Measurements from ENCODE around the gene RAB11FIP5.
A peak's percentile ranks its signal among the peaks of the same experiment; 100 is the strongest.
"Not testable (repeated sequence)": the region's sequence is repeated elsewhere in the genome, so short reads cannot be mapped to it uniquely, and the experiment has no call there.

Gene RAB11FIP5

DNA sequence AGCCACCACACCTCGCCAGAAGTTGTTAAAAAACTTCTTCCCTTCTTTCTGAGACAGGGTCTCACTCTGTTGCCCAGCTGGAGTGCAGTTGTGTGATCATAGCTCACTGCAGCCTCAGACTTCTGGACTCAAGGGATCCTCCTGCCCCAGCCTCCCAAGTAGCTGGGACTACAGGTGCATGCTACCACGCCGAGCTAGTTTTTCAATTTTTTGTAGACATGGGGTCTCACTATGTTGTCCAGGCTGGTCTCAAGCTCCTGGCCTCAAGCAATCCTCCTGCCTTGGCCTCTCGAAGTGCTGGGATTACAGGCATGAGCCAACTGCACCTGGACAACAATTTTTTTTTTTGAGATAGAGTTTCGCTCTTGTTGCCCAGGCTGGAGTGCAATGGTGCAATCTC is 47.7 kb downstream of the RAB11FIP5 start:
- DNase-seq = not testable (repeated sequence)

- no peak for DNase-seq
Measured at GRCh38 chr2:73063909-73064875, 48.6 kb downstream of the RAB11FIP5 start.

GRCh38 chr2:73063472-73063871 is 49.3 kb downstream of the RAB11FIP5 start:
- no peak for DNase-seq

DNA sequence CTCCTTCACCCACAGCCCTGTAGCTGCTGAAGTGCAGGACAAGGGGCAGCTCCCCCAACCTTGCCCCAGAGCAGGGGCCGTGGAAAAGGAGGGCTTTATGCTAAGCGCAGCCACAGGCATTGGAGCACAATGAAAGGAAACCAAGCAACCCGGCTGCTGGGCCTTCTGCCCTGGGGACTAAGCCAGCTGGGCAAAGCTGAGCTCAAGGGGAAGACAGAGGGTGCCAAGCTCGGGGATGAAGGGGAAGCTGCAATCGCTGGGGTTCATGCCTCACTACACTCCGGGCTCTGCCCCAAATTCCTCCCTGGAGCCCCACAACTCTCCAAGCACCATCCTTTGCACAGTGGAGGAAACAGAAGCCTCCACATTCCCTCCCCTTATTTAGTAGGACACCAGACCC is 53.6 kb downstream of the RAB11FIP5 start:
- no peak for DNase-seq

DNA sequence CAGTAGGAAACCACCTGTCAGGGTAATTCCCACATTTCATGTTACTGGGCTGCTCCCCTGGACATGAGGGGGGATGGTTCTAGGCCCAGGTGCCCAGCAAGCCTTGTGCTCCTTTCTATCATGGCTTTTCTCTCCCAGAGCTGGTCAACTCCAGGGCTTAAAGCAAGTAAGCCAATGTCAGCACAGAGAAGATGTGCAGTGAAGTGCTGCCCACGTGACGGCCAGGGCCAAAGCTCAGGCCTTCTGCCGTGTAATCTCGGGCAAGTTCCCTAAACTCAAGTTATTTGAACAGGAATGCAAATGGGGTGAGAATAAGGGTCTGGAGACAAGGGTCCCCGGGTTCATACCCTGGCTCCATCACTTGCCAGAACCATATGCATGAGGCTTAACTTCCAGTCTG is 57.8 kb downstream of the RAB11FIP5 start:
- no peak for DNase-seq

DNA sequence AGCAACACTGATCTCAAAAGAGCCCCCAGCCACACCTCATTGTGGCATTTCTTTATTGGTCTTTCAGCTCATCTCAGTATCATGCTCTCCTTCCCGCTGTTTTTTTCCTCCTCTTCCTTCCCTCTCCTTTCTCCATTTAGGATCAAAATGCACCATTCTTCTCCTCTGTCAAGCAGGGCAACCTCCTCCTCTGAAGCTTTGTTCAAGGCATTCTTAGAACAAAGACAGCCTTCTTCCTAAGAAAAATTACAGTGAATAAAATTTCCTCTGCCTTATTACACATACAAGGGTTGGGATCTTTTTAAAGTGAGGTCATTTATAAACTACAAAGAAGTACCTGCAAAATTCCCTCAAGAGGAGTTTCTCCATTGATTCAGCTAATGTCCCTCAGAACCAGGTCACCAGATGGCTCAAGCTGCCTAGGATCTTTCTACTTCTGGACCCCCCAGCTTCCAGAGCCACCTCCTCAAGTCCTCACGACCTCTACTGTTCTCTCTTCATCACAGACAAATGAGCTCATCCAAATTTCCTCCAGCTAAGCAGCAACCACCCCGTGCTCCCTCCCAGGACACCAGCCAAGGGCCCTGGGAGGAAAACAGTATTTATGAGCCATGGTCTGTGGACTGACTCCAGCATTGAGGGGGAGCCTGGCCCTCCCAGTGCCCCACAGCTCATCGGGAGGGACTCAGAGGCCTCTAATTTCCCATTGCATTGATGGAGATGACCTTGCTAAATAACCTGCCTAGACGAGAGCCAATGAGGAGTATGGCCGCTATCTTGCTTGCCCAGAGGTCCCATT is 59.2 kb downstream of the RAB11FIP5 start:
- DNase-seq = no peak

GRCh38 chr2:73050121-73050545 is 62.6 kb downstream of the RAB11FIP5 start:
- no peak for DNase-seq

DNA sequence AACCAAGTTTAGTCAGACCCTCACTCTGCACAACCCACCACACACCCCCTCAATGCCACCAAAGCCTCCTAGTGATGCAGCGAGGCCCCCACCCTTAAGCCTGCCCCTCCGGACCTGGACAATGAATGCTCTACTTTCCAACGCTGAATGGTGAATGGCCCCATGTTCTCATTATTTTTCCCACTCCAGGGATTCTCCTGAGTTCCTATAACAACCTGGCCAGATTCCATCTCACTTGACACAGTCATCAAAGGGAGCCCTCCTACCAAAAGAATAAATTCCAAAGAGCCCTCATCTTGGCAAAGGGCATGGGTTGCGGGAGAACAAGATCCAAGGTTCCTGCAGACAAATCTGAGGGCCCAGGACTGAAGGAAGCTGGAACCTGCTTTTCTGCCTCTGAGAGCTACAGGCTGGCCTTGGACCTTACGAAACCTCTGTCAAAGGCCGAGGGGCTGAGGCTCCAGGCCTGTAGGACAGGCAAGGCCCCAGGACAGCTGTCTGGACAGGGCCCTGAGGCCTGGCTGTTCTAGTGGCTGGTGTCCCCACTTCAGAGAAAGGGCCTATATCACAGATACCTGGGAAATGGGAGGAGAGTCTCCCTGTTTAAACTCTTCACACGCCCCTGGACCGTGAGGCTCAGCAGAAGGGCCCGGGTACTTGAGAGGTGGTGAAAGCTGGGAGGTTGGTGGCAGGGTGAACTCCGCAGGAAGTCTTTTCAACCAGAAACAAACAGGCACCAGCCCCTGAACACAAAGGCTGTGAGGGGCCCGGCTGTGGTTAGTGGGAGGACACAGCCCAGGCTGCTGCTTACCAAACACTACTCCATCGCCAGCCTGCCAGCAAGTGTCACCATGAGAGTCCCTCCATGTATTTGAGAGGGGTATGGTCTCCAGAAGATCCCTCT is 68.6 kb downstream of the RAB11FIP5 start:
- no peak for DNase-seq

GRCh38 chr2:73043276-73043675 is 69.5 kb downstream of the RAB11FIP5 start:
- no peak for DNase-seq

GRCh38 chr2:73037947-73038585 is 74.7 kb downstream of the RAB11FIP5 start:
- peak; percentile 9 for DNase-seq

- no peak for DNase-seq
Measured at GRCh38 chr2:73036766-73037165, 76.0 kb downstream of the RAB11FIP5 start.

DNA sequence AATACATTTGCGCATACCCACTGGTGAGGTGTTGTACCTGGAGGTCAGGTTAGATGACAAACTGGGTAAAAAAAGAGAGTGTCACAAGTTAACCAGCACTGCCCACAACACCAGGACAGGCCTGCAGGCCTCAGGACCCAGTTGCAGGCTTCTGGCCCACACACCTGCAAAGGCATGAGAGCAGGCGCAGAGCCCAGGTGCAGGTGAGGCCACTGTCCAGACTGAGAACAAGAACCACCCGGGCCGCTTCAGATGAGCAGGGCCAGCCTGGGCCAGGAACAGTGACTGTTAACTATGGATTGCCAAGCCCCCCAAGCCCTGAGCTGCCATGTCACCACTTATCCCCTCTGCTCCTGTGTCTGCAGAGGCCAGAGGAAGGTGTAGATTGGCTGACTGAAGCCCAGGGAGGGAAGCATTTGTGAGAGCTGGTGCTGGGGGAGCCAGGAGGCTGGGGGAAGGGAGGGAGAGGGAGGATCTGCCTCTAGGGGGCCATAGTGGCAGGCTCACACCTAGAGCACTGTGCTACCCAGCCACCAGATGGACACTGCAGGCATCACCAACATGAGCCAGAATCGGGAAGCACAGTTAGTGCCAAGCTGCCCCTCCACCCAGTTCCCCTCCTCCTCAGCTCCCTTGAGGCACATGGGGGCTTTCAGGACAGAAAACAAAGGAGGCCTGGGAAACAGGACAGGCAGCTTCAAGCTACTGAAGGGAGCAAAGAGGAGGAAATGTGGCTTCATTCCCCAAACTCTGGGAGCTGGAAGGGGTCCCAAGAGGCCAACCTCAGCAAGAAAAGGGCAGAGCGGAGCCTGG is 76.6 kb downstream of the RAB11FIP5 start:
- DNase-seq = no peak

DNA sequence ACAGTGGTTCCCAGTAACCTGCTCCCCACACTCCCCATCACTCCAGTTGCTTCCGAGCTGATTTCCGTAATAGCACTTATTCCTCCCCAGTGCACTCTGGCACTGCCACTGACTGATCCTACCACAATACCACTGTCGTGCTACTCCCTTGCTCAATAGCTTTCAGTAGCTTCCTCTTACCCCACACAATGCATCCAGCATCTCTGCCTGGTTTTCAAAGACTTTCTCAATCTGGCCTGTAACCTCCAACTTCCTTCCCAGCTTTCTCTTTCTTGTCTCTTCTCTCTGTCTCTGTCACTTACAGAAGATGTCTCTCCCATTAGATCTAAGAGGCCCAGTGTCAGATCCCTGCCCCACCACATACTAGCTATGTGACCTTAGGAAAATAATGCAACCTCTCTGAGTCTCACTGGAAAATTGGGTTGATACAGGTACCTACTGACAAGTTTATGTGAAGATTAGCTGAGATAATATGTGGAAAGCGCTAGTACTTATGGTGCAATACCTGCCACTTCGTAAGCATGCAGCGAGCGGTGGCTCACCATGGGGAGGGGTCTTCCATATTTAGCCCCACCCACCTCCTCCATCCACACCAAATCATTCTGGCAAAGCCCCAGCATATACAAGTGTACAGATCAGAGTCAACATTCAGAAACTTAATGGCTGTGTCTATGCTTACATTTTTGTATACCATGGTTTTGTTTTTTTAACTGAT is 77.9 kb downstream of the RAB11FIP5 start:
- no peak for DNase-seq

GRCh38 chr2:73033766-73034381 is 78.9 kb downstream of the RAB11FIP5 start:
- DNase-seq = no peak

DNA sequence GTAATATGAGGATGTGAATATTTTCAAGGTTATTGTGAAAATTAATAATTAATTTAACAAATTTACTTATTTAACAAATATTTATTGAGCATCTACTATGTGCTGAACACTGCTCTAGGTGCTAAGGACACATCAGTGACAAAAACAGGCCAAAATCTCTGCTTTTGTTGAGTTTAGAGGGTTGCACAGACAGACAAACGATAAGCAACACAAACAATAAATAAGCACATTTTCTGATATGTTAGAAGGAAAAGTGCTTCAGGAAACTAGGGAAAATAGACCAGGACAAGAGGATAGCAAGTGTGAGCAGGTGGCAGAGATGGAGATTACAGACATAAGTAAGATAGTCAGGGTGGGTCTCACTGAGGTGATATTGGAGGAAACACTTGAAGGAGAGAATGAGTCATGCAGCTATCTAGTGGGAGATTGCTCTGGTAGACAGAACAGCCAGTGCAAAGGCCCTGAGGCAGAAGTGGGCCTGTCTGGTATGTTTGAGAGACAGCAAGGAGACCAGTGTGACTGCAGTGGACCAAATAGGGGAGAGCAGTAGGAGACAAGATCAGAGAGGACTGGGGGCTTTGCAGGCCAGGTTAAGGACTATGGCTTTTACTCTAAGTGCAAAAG is 79.5 kb downstream of the RAB11FIP5 start:
- no peak for DNase-seq

- DNase-seq = no peak
Measured at GRCh38 chr2:73032702-73033097, 80.0 kb downstream of the RAB11FIP5 start.

DNA sequence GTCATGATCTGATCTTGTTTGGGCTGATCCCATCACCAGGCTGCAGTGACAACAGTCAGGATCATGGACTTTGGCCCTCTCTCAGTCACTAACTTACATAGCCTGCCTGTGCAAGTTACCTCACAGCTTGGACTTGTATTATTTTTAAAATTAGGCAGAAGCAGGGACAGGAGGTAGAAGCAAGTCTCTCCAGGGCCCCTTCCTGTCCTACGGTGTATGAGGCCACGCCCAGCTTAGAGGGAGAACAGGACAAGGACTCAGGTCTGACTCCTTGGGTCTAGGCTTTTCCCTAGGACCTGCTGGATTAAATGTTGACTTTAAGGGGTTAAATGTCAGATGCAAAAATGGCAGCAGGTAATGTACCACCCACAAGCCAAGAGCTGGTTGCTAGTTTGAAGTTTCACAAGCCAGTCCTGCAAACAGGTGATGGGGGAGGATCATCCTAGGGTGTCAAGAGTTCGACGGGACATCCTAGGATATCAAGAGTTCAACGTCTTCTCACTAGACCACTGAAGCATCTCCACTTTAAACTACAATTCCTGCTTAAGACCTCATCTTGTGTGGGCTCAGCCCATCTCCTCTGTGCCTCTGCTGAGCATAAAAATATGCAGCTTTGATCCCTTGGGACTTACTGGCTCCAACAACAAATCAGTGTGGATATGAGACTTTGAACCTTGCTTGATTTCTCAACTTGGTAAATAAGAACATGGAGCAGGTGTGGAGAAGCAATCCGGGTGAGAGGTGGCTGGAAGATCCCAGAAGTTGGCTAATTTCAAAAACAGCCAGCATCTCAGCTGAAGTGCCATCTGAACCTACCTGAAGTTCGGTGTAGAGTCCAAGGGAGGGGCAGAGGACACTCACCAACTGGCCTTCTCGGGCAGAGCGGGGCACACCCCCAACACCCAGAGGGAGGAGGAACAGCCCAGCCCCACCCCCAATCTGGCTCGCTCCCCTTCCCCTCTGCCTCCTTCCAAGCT is 80.7 kb downstream of the RAB11FIP5 start:
- no peak for DNase-seq

GRCh38 chr2:73031095-73031678 is 81.6 kb downstream of the RAB11FIP5 start:
- DNase-seq = no peak
